Vagina (tissue), 2 donors: ENCODE data around the gene GRAMD4.

Experiments used
- CTCF ChIP-seq, 3 experiments: fragments of 450-650 bp in 2 of 3; fragments of 200-600 bp in 1 of 3; sonication (generic) in 1 of 3; IDR thresholded peaks; one replicate each; pipeline ENCODE4 v1.5.1; 2017 to 2019; ENCODE audit warnings: antibody characterized with exemption in 3 of 3, mild to moderate bottlenecking in 2 of 3, moderate library complexity in 2 of 3
- POLR2A ChIP-seq, 2 donors: fragments of 450-650 bp; IDR thresholded peaks; one replicate each; pipeline ENCODE4 v1.6.1; 2017; ENCODE audit warnings: antibody characterized with exemption in 2 of 2, mild to moderate bottlenecking in 2 of 2, moderate library complexity in 2 of 2
- POLR2AphosphoS5 ChIP-seq, 2 donors: sonication (generic); formaldehyde crosslinking; IDR thresholded peaks; one replicate each; pipeline ENCODE4 v1.9.0; 2017; ENCODE audit warnings: antibody characterized with exemption in 2 of 2, mild to moderate bottlenecking in 2 of 2, low read depth in 1 of 2; ENCODE audit not compliant: insufficient read depth in 1 of 2

- TF ChIP-seq POLR2AphosphoS5 (IDR thresholded peaks at IDR 0.05; ENCODE audit: insufficient read depth in 1 of 2, low read depth in 1 of 2): no peak
- no peak for TF ChIP-seq CTCF (IDR thresholded peaks at IDR 0.05)
- TF ChIP-seq POLR2A (IDR thresholded peaks at IDR 0.05): no peak
These were observed 103.7 kb downstream of the GRAMD4 start for GRCh38 chr22:46723882-46724281.
